RCC 7860 (cell line): Measurements from ENCODE around the gene DLL4.

Experiments
- DNase-seq: peaks from one replicate; pipeline ENCODE4 v3.0.0-alpha.2; 2015; ENCODE audit warnings: low spot score
- FAIRE-seq: peaks from 2 replicates; lab custom pipeline; 2012; peaks lifted over from hg19 to GRCh38; lab: Jason Lieb, UNC

Gene DLL4

DNA sequence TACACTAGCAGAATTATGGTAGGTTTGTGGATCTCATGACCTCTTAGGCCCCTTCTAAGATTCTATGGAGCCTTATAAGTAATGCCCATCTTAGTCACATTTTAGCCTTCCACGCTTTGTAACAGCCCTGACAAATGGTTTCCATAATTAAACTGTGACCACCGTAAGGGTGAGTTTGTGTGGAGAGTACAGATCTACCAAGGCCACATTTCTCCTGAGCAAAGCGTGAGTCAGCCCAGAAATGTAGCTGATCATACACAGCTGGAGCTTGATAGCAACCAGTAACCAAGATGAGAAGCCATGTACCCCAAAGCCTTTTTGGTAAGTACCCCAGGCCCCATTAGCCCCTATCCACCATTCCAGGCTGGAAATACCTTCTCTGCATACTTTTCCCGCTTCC is 55.8 kb downstream of the DLL4 start:
- no peak for DNase-seq
- no peak for FAIRE-seq

DNA sequence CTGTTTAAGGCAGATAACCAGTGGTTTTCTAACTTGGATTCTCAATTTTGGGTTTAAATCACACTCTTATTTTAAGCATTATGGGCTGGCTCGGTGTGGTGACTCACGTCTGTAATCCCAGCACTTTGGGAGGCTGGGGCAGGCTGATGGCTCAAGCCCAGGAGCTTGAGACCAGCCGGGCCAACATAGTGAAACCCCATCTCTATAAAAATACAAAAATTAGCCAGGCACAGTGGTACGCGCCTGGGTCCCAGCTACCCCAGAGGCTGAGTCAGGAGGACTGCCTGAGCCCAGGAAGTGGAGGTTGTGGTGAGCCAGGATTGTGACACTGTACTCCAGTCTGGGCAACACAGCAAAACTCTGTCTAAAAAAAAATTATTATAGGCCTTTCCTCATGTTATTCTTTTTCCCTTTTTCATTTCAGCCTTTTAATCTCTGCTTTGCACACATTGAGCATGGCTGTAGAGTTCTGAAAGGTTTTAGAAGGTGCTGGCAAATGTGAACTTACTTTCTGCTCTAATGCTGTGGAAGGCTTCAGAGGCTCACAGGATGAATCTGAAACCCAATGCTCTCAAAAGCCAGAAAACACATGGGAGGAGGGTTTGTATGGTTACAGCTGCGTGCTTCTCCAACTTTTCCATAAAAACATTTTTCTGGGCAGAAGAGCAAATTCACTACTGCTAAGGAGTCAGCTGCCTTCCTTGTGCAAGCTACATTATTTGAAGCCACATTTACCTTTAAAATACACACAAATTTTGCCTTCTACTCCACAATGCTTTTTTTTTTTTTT is 56.6 kb downstream of the DLL4 start:
- FAIRE-seq, result no peak
- no peak for DNase-seq

DNA sequence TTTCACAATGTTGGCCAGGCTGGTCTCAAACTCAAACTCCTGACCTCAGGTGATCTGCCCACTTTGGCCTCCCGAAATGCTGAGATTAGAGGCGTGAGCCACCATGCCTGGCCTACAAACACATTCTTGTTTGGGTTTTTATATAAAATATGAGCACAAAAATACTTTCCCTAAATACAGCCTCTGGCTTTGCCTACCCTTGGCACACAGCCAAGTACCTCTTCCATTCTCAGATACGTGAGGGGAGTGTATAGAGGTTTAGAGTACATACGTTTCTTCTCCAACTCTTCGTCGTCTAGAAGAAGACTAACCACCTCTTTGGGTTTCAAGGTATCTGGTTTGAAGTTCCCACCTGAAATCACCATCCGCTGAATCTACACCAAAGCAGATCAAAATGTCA is 57.7 kb downstream of the DLL4 start:
- FAIRE-seq, result no peak
- no peak for DNase-seq

DNA sequence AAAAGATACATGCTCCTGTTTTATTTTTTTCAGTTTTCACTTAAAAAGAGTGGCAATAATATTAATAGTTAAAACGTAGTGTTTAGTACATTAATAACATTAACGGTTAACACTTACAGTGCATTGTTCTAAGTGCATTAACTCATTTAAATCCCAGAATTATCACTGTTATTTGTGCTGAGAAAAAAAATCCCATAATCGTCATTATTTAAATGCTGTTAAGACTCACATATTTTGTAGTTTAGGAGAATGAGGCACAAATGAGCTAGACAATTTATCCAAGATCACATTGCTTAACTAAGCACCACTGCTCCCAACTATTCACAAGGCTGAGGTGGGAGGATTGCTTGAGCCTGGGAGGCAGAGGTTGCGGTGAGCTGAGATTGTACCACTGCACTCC is 59.0 kb downstream of the DLL4 start:
- FAIRE-seq, result no peak
- no peak for DNase-seq
